SIG-M5 treated with dmso at 0.1 percent for 504 hours (cell line): ENCODE data around the gene PRB2.
"Not testable (repeated sequence)": the region's sequence is repeated elsewhere in the genome, so short reads cannot be mapped to it uniquely, and the experiment has no call there.

Experiments
- DNase-seq: peaks from one replicate; lab custom pipeline; 2025; ENCODE audit not compliant: unreplicated experiment; lab: John Stamatoyannopoulos, UW

The PRB2 gene

DNA sequence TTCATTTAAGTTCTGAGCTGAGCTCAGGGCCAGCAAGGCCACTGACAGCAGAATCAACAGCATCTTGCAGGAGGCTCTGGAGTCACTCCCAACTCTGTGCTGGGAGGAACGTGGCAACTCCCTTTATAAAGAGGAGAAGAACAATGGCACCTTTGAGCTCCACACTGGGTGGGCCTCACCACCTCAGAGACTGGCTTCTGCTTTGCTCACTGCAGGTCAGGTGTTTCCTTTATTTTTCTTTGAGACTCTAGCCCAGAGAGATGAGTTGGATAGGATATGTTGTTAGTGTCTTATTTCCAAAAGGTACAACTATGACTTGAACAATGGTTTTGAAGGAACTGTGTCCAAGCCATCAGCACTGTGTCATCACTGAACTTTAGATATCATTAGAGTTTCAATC is at the start of gene PRB2:
TSS of gene PRB2 (minus strand) at position 101 of the 400 bp plus-strand sequence. CDS start at position 63, 38 bp downstream.
- DNase-seq = not testable (repeated sequence)

DNA sequence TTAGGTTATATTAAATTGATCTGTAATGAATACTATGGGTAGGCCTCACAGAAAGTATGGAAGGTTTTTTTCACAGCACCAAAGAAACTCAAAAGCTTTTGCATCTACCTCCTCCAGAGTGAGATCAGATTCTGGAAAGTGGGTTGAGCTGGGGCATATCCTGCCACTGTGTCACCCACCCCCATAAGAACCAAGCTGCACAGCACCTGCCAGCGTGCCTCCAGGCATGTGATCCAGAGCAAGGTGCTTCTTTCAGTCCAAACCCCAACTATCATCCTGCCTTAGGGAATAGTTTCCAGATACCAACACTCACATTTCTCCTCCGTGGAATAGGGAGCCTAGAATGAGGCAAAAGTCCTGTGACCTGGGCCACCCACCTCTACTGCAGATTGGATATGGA is 42.6 kb upstream of the PRB2 start:
- DNase-seq = no peak

DNA sequence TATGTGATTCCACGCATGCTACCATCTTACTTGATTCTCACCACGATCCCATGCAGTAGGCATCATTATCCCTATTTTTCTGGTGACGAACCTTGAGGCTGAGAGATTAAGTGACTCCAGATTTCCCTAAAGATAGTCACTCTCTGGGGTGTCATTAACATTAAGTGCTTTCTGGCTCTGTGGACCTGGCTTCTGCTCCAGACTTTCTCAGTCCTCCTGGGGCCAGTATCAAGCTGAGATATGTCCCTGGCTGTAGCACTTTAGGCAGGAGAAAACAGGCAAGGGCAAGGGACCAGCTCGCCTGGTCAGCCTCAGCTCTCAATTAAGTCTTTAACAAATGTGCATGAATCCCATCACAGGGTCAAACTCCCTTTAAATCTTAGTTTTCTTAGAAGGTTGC is 38.3 kb upstream of the PRB2 start:
- DNase-seq = no peak

DNA sequence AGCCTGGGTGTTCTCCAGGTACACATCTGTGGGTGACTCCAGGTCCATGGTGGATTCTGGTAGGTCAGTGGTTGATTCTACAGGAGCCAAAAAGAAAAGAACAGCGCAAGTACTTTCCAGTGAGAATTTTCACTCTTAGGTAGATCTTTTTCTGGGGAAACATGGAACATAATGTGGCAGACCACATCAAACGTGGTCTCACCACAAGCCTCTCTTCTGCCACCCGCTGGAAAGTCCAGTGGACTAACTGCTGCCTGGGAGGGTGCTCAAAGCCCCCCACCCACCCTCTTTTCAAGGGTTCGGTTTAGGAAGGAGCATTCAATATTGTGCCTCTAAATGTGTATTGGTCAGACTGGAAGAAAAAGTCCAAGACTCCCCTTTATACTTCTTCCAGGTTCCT is 36.1 kb upstream of the PRB2 start:
- DNase-seq = no peak

DNA sequence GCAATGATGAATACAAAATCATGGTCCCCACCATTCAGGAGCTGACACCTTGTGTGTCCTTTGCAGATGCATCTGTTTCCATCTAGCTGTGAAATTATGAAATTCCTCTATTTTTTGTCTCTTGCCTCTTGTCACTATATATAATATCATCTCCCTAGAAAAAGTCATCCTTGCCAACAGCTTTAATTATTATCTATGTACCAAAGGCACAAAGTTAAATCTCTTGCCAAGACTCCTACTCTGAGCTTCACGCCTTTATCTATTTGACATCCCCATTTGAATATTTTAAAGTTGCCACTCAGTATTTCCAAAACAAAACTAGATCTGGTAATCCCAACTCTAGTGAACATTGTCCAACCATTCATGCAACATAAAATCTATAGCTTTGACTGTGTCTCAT is 32.0 kb upstream of the PRB2 start:
- DNase-seq = no peak

DNA sequence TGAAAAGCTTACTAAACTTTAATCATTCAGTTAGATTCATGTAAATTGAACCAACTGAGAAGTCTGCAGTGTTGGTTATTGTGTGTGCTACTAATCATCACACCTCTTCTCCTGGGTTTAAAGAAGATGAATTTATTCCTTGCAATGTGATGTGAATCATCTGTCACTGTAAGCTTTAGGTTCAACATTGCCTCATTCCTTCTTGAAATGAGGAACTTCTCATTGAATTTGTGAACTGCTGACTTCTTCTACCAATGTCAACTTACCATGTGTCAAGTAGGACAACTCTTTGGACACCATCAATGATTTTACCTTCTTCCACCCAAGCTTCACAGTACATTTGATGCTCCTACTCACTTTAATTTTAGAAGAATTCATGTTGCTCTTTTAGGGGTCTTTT is 17.4 kb upstream of the PRB2 start:
- DNase-seq = peak; percentile 33

DNA sequence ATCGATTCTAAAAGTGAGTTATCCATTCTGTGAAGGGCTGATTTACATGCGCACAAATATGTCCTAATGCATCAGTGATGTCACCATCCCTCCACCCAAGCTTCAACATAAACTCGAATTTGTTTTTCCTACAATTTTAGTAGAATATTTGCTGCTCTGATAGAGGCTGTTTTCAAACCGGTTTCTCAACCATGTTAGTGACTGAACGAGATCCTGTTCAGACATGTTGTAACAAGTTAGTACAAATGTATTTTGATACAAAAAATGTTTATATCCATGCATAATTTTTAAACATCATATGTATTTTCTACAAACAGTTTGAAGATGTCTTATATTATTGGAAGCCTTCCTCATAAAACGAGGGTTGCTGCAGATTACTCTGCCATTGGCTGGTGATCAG is 12.7 kb upstream of the PRB2 start:
- no peak for DNase-seq

DNA sequence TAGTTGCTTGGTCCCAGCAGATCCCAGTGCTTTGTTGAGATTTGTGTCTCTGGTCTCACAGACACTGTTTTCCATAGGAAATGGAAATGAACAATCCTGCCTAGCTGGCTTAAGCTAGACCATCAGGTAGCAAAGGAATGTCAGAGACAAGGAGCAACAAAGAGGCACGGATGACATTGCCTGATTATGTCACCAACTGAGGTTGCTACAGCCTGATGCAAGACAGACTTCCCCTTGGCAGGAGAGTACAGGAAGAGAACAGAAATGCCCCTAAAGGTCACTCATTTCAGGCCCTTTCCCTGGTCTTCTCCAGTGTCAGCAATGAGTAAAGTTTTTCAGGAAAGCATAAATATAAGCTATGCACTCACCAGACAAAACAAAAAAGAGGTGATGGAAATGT is 2.0 kb upstream of the PRB2 start:
- peak; percentile 2 for DNase-seq

DNA sequence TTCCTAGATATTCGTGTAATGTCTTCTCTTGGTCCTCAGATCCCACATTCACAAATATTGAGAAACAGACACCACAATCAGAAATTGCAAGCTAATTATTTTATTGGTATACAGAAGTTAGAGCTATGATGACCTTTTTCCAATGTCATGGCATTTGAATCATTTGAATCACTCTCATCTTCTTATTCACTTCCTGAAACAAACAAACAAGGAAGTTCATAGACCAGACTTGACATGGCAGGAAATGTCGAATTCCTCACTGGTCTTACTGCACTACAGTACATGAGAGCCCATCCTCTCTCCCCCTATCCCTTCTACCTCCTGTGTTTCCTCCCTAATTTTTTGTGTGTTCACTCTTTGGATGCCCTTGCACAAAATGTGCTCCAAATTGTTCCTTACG is 3.9 kb downstream of the PRB2 start:
- not testable (repeated sequence) for DNase-seq

DNA sequence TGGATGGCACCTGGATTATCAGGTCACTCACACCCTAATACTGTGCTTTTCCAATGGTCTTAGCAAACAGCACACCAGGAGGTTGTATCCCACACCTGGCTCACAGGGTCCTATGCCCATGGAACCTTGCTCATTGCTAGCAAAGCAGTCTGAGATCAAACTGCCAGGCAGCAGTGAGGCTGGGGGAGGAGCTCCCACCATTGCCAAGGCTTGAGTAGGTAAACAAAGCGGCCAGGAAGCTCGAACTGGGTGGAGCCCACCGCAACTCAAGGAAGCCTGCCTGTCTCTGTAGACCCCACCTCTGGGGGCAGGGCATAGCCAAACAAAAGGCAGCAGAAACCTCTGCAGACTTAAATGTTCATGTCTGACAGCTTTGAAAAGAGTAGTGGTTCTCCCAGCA is 17.9 kb downstream of the PRB2 start:
- not testable (repeated sequence) for DNase-seq

DNA sequence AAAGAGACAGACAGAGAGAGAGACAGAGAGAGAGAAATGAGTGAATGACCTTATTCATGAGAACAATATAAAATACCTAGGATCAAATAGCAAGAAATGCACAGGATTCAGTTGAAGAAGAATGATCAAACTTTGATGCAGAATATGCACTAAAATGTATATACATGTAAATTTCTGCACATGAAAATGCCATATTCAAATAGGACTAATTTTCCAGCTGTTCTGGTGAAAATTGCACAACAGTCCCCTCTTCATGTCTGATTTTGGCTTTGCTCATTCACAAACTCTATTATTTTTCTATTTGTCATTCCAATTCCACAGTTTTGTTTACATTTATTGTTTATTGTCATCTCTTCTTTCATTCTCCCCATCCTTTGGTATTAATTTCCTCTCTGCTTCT is 34.2 kb downstream of the PRB2 start:
- no peak for DNase-seq

DNA sequence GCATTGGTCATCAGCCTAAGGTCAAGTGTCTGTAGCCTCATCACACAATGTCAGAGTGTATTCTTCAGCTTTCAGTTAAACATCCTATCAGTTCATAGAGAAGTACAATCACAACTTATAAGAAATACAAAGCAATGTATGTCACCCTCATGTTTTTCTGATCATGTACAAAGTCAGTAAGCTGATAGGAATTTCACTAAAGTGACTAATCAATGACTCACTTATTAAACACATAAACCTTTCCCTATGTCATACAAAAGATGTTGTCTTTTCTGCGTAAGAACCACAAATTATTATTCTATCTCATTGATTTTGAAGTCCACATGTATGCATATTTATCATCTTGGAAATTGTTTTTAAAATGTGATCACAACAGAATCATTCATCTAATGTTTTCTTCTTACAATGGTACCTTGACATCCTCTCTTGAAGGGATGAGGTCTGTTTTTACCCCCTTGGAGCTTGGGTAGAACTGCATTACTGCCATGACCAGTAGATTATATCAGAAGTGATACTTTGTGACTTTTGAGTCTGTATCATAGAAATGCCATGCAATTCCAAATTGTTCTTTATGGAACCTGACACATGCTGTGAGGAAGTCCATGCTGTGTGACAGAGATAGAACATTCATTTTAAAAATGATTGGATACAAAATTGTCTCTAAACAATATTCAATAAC is 35.0 kb downstream of the PRB2 start:
- DNase-seq = not testable (repeated sequence)

DNA sequence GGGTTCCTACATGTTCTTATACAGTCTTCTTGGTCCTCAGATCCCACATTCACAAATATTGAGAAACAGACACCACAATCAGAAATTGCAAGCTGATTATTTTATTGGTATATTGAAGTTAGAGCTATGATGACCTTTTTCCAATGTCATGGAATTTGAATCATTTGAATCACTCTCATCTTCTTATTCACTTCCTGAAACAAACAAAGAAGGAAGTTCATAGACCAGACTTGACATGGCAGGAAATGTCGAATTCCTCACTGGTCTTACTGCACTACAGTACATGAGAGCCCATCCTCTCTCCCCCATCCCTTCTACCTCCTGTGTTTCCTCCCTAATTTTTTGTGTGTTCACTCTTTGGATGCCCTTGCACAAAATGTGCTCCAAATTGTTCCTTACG is 43.6 kb downstream of the PRB2 start:
- DNase-seq = not testable (repeated sequence)

DNA sequence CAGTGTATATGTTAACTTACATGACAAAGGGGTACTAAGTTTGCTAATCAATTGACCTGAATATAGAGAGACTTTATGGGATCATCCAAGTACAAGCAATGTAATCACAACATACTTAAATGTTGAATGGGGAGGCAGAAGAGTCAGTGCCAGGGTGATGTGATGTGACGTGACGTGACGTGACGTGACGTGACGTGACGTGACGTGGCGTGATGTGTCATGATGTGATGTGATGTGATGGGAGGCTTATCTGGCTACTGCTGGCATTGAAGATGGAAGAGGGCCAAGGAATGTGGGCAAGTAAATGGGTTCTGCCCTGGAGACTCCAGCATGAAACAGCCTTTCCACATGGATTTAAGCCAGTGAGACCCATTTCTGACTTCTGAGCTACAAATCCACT is 46.9 kb downstream of the PRB2 start:
- DNase-seq = no peak

DNA sequence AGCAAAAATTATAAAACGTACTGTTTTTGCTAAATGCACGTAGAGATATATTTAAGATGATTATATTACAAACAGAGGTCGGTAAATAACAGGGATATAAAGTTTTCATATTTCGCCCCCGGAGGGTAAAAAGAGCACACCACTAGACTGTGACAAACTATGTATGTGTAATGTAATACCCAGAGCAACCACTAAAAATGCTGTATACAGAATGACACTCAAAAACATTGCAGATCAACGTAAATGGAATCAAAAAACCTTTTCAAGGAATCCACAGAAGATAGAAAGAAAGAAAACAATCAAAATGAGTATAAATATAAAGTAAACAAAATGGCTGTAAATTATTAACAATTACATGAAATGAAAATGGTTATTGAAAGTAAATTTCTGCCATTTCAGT is 47.6 kb downstream of the PRB2 start:
- DNase-seq = peak; percentile 12

DNA sequence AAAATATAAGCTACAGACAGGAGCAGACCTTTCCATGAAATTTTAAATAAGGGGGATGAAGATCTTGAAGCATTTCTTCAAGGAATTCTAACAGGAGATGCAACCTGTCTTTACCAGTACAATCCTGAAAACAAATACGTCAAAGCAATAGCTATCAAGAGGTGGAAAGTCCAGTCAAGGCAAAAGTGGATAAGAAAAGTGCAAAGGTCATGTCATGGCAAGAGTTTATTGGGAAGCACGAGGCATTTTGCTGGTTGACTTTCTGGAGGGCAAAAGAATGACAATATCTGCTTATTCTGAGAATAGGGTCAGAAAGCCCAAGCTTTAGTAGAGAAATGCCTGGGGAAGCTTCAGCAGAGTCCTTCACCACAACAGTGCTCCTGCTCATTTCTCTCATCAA is 50.9 kb downstream of the PRB2 start:
- DNase-seq = no peak
